GM12891 (cell line): Measurements from ENCODE around the gene RPL9.

Experiments
- PAX5 ChIP-seq: IDR thresholded peaks from 2 replicates; pipeline ENCODE4 v1.6.1; 2011; ENCODE audit warnings: low read length, moderate library complexity, mild to moderate bottlenecking; ENCODE audit not compliant: insufficient read depth, severe bottlenecking
- POLR2A ChIP-seq: IDR thresholded peaks from 2 replicates; pipeline ENCODE4 v1.6.1; 2011; ENCODE audit warnings: low read depth, low read length, control low read depth
- POLR2AphosphoS5 ChIP-seq: IDR thresholded peaks from 2 replicates; pipeline ENCODE4 v1.6.1; 2011; ENCODE audit warnings: low read depth, low read length, control low read depth
- SPI1 ChIP-seq: IDR thresholded peaks from 2 replicates; pipeline ENCODE4 v1.6.1; 2011; ENCODE audit warnings: low read depth, low read length, control low read depth
- TAF1 ChIP-seq: IDR thresholded peaks from 2 replicates; pipeline ENCODE4 v1.6.1; 2011; ENCODE audit warnings: low read depth, low read length, control low read depth

- no peak for TF ChIP-seq SPI1
- no peak for TF ChIP-seq POLR2AphosphoS5
- TF ChIP-seq POLR2A: no peak
- TF ChIP-seq TAF1: no peak
- no peak for TF ChIP-seq PAX5
Measured at GRCh38 chr4:39422247-39422646, 36.5 kb downstream of the RPL9 start.
